PFSK-1 (cell line): Measurements from ENCODE around the gene SDK1.

Experiments
- FOXP2 ChIP-seq: optimal IDR thresholded peaks from 2 replicates; pipeline ENCODE3; 2011; ENCODE audit warnings: borderline replicate concordance, control low read depth, inconsistent platforms; ENCODE audit not compliant: insufficient read depth; ENCODE audit errors: extremely low read length, extremely low read depth
- POLR2AphosphoS5 ChIP-seq: IDR thresholded peaks from 2 replicates; pipeline ENCODE4 v1.6.1; 2012; ENCODE audit warnings: low read depth, mild to moderate bottlenecking, control low read depth, low read length, moderate library complexity
- REST ChIP-seq, 2 experiments: IDR thresholded peaks; 2 replicates each; pipeline versions ENCODE4 v1.6.1 to v1.8.0; 2011 to 2012; ENCODE audit warnings: low read depth in 2 of 2, low read length in 2 of 2, control low read depth in 1 of 2, inconsistent platforms in 1 of 2, mild to moderate bottlenecking in 1 of 2, moderate library complexity in 1 of 2; ENCODE audit not compliant: insufficient read depth in 1 of 2
- SIN3A ChIP-seq: IDR thresholded peaks from 2 replicates; pipeline ENCODE4 v1.6.1; 2012; ENCODE audit warnings: mild to moderate bottlenecking, low read length, moderate library complexity, borderline replicate concordance; ENCODE audit not compliant: insufficient read depth
- TAF1 ChIP-seq: IDR thresholded peaks from 2 replicates; pipeline ENCODE4 v1.6.1; 2012; ENCODE audit warnings: low read length, control low read depth, borderline replicate concordance; ENCODE audit not compliant: insufficient read depth

SDK1 gene

GRCh38 chr7:3397324-3397723 lies 96.3 kb downstream of the SDK1 start:
- TF ChIP-seq FOXP2 (no peak), POLR2AphosphoS5 (no peak), TAF1 (no peak), REST (IDR thresholded peaks at IDR 0.05; ENCODE audit: insufficient read depth in 1 of 2, low read depth in 2 of 2, low read length in 2 of 2) (no peak)

GRCh38 chr7:3399858-3400257 lies 98.8 kb downstream of the SDK1 start:
- TF ChIP-seq TAF1 (no peak), FOXP2 (no peak), SIN3A (no peak), REST (IDR thresholded peaks at IDR 0.05; ENCODE audit: insufficient read depth in 1 of 2, low read depth in 2 of 2, low read length in 2 of 2) (no peak), POLR2AphosphoS5 (no peak)

- no peak for TF ChIP-seq SIN3A
- TF ChIP-seq FOXP2, result no peak
- no peak for TF ChIP-seq REST (IDR thresholded peaks at IDR 0.05; ENCODE audit: insufficient read depth in 1 of 2, low read depth in 2 of 2, low read length in 2 of 2)
Observed at GRCh38 chr7:3404501-3404900, 103.4 kb downstream of the SDK1 start.

- TF ChIP-seq FOXP2, result no peak
- no peak for TF ChIP-seq TAF1
- no peak for TF ChIP-seq SIN3A
- no peak for TF ChIP-seq POLR2AphosphoS5
- no peak for TF ChIP-seq REST (IDR thresholded peaks at IDR 0.05; ENCODE audit: insufficient read depth in 1 of 2, low read depth in 2 of 2, low read length in 2 of 2)
Observed at GRCh38 chr7:3408814-3409595, 108.0 kb downstream of the SDK1 start.

- TF ChIP-seq FOXP2 (no peak), SIN3A (no peak)
Observed at GRCh38 chr7:3412871-3413270, 111.8 kb downstream of the SDK1 start.
